GM19043 (cell line): Measurements from ENCODE around the gene LPO.

Experiments used
- ATAC-seq: cut with Tn5 transposase; IDR thresholded peaks from one replicate; pipeline ENCODE4 v1.9.1; 2021; ENCODE audit warnings: low read depth; ENCODE audit not compliant: unreplicated experiment

The LPO gene

DNA sequence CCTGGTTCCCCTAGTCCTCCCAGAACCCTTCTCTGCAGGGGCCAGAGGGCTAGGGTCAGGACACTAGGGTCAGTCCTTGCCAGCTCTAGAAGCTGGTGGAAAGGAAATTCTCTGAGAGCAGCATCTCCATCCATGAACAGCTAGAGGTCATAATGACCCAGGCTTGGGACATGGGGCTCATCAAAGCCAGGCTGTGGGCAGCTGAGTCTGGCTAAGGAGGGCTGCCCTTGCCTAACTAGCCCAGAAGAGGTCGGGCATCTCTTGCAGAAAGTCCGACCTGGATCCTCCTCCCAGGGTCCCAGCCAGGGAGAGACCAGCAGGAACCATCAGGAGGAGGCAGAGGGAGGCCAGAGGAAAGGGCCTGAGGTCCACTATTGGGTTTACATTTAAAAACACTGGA is 38.0 kb downstream of the LPO start:
- ATAC-seq: no peak

DNA sequence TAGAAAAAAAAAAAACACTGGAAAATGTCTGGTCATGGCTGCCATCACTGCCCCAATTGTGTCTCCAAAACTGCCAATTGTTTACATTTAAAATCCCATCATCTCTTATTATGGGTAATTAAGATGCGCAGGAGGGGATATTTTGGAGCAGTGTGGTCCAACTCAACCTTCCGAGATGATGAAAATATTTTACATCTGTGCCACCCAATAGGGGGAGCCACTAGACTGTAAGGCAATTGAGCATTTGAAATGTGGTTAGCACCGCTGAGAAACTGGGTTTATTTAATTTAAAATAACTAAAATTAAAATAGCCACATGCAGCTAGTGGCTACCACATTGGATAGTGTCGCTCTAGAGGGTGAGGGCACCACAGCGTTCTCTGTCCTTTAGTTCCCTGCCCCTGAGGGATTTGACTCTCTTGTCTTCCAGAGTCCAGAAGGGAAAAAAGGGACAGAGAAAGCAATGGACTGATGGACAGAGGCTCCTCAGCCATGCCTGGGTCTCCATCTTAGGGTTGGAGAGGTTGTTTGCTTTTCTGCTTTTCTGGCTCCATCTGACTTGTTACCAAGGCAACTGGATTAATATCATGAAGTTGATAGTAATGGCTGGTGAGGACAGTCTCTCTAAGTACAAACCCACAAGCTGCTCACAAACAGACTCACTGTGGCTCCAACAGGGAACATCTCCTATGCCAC is 38.9 kb downstream of the LPO start:
- no peak for ATAC-seq

DNA sequence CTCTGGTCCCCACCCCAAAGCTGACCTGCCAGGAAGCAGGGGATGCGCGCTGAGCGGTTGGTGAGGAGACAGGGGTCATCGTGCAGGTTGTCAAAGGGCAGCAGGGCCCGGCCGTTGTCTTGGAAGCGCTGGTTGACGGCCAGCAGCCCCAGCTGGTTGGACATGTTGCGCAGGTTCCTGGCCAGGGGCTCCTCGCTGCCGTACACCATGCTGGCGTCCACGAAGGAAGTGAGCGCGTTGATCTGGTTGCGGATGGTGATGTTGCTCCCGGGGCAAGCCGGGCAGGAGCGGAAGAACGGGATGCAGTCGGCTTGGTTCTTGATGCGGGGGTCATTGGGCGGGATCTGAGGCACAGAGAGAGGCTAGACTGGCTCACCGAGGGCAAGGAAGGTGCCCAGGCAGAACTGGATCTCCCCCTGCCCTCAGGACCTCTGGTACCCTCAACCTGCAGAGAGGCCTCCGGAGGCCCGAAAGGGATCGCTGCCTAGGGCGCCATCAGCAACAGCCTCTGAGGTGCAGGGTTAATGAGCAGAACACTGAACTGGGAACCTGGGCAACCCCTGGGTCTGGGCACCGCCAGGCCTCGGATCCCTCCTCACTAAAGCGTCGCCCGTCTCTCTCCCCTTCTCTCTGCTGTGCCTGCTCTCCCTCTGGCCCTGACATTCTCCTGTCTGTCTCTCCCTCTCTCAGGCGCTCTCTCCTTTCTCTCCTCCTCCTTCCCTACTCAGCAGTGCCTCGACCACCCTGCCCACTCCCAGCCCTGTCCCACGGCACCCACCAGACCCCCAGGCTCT is 39.6 kb downstream of the LPO start:
- no peak for ATAC-seq

DNA sequence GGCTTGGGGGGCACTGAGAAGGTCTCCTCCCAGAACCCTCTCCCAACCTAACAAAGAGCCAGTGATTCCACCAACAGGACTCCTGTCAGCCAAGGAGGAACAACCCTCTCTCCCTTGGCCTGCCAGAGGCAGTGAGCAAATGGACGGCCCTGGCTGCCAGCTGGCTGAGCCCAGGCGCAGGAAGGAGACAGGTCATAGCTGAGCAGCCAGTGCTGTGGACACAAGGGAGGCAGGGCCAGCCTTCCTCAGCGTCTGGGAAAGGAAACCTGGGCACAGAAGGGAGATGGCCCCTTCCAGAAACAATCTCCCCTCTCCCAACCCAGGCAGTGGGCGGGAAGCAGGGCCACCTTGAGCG is 40.3 kb downstream of the LPO start:
- no peak for ATAC-seq

DNA sequence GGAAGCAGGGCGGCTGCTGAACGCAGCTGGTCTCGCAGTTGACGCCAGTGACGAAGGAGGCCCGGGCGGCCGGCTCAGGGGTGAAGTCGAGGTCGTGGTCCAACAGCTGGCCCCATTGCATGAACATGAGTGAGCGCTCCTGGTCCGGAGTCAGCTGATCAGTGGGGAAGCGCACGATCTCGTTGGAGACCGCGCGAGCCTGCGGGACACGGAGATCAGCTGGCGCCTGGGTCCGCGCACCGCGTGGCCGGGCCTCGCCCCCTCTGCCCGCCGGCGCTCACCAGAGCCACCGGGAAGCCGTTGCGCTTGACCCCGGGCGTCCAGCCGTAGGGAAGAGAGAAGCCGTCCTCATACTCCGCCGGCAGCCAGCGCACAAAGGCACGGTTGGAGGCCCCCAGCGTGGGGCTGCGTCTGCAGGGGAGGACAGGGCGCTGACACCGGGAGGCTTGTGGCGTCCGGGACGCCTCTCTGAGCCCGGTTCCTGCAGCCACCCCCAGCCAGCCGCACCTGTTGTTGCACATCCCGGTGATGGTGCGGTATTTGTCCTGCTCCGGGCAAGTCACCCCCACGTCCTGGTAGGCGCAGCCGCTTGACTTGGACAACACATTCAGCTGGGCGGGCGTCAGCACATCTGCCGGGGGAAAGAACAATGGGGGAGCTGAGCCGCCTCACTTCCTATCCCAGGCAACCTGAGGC is 40.8 kb downstream of the LPO start:
- no peak for ATAC-seq

DNA sequence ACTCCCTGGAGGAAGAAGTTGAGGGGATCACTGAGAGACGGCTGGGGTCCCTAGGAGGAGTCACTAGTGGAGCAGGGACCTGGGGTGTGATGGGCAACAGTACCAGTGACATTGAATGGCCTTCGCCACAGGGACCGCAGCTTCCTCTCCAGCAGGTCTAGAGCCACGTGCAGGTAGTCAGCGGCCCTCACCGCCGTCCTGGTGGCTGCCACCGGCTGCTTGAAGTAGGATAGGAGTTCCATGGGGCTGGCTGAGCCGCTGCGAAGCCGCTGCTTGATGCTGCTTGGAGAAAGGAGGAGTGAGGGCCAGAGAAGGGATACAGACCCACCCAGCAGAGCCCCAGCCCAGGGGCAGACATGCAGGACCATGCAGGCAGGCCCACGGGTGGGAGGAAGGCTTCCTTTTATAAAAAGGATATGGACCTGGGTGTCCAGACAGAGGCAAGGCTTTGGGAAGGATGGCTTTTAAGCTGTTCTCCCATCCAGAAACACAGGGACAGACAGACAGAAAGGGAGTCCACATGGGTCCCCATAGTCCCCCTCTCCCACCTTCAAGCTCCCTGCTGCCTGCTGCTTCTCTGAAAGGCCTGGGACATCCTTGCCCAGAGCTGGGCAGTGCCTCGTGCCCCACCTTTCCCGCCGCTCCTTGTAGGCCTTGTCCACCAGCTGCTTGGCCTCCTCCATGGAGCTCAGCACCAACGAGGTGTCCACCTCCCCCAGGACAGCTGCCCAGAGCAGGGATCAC is 41.5 kb downstream of the LPO start:
- no peak for ATAC-seq

DNA sequence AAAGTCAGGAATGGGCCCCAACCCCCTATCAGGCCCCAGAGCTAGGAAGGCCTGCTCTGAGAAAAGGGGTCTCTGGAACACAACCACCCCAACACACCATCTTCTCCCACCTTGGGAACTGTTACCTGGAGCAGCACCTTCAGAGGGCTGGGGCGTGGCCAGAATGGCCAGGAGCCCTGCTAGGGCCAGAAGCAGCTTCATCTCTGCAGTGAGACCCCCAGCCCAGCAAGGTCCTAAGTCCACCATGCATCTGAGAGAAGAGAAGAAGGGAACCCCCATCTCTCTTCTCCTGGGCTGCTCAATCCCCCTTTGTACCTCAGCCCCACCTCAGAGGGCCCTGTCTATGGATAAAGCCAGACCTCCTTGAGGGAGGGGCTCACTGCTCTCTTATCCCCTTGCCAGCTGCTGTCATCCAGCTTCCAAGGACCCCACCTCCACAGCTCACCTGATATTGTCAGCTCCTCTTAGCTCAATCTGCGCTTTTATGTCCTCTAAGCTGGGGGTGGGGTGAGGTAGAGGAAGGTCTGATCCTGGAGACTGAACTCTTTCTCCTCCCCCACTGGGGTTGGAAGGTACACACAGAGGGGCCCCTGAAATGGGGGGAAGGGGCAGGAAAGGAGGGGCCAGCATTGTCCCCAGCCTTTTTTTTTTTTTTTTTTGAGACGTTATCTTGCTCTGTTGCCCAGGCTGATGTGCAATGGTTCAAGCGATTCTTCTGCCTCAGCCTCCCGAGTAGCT is 42.3 kb downstream of the LPO start, which contains the start of gene MPO:
Gene MPO (minus strand): TSS at position 456 of the 738 bp plus-strand sequence. CDS start 177 bp downstream, at position 279.
- no peak for ATAC-seq

DNA sequence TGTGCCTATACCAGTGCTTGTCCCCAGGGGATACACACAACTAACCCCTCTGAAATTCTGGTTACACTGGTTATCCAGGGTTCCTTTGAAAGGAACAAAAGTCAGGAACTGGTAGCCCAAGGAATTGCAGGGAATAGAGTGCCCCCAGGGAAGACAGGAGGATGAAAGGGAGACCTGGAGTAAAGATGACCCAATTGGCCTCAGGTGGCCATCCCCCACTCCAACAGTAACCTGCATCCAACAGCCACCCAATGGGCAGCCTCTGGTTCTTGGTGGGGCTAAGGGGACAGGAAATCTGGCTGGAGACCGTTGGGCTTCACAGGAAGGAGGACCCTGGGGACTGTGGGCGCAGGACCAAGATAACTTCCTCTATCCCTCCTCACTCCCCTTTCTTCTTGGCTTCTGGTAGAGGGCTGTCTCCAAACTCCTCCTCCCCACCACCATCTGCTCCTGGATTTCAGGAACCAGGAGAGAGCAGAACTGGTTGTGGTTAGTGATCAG is 43.2 kb downstream of the LPO start:
- ATAC-seq: no peak

DNA sequence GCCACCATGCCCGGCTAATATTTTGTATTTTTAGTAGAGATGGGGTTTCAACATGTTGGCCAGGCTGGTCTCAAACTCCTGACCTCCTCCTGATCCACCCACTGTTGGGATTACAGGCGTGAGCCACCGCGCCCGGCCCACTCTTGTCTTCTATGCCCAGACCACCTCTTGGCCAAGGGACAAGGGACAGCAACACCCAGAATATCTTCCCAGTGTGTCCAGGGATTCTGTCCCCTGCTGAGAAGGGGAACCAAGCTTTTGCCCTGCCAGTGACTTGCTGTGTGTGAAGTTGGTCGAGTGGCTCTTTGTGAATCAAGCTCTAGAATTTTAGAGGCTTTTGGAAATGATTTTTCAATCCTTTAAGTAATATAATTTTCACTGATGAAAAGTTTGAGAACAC is 44.1 kb downstream of the LPO start:
- ATAC-seq: no peak

DNA sequence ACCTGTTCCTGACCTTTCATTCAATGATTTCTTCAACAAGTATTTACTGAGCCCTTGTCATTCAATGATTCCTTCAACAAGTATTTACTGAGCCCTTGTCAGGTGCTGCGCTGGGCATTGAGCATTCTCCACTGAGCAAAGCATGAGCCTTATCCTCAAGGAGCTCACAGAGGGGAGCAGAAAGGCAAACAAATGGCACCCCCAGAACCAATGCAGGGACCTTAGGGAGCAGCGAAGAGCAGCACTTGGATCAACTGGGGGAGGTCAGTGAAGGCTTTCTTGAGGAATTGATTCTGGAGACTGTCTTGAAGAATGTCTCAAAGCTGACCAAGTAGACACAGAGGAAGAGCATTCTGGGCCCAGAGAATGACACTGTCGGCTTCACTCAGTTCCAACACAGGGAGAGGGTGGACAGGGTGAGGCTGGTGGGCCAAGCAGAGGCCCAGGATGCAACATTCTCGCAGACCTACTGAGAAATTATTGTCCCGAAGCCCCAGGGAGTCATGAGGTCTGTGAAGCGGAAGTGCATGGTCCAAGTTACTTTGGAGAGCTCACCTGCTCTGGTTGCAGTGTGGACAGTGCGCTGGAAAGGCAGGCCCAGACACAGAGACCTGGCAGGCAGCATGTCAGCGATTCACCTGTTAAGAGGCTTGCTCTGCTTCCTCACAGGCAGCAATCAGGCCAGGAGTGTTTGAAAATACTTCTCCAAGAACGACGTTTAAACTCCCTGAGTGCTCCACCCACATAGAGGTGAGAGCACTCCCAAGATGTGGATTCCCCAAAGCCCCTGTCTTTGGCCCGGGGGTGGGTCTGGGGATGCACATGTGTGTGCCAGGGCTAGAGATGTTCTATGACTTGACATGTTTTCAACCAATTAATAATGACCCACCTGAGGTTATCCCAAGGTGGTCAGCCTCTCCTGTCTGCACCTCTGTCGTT is 45.6 kb downstream of the LPO start:
- no peak for ATAC-seq

DNA sequence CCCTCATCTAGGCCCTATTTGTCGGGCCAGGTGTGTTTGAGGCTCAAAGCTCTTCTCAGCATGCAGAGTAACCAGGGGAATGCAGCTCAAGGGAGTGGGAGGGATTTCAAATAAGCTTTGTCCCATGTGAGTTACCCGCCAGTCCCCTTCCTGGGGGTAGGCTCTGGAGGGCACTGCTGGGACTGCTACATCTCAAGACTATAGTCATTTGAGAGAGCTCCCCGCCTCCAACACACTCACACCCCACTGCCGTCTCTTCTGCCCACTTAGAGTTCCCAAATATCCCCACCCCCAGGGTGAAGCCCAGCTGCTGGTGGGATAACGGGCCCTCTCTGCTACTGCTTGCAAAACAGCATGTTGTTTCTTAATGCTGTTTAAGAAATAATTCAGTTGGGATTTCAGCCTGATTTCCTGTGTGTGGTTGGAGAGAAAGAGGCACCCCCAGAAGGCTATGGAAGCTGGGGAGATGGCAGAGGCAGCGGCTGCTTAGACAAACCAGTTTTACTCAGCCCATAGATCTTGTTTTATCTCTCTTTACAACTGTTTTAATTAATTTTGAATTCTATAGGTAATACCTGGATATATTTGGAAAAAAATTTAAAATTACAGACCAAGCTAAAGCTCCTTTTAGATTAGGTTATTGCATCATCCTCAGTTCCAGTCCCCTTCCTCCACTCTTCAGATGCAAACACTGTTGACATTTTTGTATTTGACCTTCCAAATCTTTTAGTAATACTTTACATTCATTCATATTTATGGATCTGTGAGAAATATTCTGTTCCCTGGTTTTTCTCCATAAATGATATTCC is 46.4 kb downstream of the LPO start:
- ATAC-seq: no peak

DNA sequence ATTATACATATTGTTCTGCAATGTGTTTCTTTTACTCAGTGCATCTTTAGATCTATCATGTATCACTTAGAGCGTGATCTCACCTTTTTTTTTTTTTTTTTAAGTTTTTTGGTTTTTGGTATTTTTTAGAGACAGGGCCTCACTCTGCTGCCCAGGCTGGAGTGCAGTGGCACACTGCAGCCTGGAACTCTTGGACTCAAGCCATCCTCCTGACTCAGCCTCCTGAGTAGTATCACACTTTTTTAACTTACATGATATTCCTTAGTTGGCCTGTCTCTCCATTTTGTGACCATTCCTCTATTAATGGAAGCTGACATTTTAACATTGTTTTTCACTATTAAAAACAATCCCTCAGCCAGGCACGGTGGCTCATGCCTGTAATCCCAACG is 47.0 kb downstream of the LPO start:
- no peak for ATAC-seq

DNA sequence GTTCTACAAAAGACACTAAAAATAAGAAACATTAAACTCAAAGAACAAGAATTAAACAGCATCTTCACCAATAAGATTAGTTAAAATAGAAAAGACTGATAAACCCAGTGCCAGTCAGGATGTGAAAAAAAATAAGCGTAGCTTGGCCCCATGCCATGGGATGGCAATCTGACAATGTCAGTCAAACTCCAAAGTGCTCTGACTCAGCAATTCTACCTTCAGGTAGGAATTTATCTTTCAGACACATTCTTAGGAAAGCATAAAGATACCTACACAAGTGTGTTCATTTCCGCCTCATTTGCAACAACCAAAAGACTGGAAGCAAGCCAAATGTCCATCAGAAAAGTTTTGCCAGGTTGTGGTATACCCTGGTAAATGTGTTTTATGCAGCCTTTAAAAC is 51.5 kb downstream of the LPO start:
- ATAC-seq: no peak

DNA sequence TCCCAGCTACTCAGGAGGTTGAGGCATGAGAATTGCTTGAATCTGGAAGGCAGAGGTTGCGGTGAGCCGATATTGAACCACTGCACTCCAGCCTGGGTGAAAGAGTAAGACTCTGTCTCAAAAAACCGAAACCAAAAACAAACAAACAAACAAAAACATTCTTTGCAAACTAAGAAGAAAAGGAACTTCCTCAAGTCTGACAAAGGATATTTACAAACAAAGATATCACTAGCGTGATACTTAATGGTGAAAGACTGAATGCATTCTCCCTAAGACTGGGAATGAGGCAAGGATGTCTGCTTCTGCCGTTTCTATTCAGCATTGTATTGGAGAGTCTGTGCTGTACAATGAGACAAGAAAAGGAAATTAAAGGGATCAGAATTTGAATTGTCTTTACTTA is 52.9 kb downstream of the LPO start:
- no peak for ATAC-seq

DNA sequence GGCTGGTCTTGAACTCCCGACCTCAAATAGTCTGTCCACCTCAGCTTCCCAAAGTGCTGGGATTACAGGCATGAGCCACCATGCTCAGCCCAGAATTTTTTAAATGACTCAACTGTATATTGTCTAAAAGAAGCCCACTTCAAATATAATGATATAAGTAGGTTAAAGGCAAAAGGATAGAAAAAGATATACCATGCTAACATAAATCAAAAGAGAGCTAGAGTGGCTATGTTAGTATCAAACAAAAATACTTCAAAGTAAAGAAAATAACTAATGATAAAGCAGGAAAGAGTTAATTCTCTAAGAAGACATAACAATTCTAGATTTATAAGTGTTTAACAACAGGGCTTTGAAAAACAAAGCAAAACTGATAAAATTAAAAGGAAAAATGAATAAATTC is 55.6 kb downstream of the LPO start:
- no peak for ATAC-seq

DNA sequence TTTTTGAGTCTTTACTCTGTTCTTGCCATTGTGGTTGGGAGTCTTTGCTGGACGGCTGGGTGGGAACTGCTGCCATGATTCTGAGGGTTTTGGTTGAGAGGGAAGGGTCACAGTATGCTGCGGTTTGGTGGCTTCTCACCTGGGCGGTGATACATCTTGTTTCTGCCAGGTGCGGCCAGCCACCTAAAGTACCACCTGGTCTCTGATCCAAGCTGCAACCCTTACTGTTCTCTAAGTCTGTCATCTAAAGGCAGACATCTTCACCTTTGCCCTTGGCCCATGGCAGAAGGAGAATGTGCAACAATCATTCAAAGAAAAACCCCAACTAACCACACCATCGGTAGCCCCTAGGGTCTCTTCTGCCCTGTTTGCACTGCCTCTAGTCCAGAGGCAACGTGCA is 62.0 kb downstream of the LPO start:
- no peak for ATAC-seq

DNA sequence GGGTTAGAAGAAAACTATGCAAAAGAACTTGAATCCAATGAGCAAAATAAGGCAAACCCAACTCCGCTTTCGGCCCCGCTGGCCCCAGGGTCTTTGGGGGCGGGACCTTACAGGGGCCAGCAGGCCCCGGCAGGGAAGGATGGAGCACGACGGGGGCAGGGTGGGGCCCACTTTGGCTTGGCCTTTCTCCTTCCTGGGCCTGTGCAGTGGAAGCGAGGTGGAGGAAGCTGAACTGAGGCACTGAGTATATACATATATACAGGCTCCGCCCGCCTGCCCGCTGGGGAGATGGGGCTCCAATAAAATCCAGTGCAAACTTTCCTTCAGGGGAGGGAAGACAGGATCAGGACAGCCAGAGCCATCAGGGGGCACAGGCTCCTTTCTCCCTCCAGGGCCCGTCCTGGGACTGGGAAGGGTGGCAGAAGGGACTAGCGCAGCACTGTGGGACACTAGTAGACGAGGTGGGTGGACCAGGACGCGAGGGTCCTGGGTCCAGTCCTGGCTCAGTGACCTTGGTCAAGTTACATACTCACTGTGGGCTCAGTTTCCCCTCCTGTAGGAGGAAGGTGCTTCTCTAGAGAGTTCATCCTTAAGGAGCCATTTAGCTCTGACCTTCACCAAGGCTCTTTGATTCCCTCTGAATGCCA is 63.2 kb downstream of the LPO start:
- ATAC-seq: no peak
